Stimulated activated CD8-positive, alpha-beta memory T cell treated with anti-CD3 and anti-CD28 coated beads, Interleukin-4, amount 100 ng/mL, for 1 hour (primary cell): ENCODE measurements around the gene ENO3.

Experiments used
- DNase-seq, 2 donors: peaks; one replicate each; pipeline ENCODE4 v3.0.0-alpha.2; 2020; ENCODE audit warnings: low read depth in 2 of 2, low spot score in 1 of 2

ENO3 gene

DNA sequence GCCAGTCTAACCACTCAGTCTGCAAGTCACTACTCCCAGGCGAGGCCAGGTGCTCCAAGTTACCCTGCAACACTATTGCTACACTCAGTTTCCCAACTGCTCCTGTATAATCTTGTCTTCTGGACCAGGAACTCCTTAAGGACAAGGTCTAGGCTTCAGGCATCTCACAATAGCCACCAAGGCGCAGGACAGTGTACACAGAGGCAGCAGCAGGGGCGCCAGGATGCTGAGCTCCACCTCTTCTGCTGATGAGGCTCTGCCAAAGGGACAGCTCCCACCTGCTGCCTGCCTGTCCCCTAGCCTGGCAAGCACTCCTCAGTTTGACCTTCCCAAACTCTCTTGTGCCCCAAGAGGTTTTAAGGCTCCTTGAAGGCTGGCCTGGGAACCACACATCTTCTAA lies 14.5 kb upstream of the ENO3 start:
- no peak for DNase-seq

DNA sequence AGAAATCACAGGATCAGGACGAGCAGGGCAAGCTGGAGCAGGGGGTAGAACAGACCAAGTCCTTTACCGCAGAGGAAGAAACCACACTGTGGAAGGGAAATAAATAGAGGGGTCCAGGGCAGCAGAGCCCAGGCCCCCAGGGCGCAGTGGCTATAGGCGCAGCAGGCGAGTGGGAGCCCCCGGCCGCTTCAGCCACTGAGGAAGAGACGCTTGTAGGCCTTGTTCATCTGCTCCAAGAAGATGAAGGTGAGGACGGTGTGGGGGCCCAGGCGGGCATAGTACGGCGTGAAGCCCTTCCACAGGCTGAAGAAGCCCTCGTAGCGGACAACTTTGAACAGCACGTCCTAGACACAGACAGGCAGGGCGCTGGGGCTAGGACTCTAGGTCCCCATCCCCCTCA lies 13.4 kb upstream of the ENO3 start:
- no peak for DNase-seq

DNA sequence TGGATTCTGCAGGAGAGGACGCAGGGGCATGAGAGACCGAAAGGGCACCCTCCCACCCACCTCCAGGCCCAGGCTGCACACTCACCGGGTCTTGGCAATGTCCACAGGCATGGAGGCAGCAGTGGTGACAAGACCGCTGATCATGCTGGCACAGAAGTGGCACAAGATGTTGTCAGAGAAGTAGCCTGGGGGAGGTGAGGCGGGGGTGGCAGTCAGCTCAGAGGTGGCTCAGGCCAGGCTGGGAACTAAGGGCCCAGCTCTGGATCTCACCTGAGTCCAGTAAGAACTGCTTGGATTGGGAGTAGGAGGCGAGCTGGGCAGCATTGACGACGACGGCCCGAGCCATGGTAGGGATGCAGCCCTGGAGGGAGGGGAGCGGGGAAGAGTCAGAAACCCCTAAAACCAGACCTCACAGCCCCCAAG lies 12.8 kb upstream of the ENO3 start:
- no peak for DNase-seq

DNA sequence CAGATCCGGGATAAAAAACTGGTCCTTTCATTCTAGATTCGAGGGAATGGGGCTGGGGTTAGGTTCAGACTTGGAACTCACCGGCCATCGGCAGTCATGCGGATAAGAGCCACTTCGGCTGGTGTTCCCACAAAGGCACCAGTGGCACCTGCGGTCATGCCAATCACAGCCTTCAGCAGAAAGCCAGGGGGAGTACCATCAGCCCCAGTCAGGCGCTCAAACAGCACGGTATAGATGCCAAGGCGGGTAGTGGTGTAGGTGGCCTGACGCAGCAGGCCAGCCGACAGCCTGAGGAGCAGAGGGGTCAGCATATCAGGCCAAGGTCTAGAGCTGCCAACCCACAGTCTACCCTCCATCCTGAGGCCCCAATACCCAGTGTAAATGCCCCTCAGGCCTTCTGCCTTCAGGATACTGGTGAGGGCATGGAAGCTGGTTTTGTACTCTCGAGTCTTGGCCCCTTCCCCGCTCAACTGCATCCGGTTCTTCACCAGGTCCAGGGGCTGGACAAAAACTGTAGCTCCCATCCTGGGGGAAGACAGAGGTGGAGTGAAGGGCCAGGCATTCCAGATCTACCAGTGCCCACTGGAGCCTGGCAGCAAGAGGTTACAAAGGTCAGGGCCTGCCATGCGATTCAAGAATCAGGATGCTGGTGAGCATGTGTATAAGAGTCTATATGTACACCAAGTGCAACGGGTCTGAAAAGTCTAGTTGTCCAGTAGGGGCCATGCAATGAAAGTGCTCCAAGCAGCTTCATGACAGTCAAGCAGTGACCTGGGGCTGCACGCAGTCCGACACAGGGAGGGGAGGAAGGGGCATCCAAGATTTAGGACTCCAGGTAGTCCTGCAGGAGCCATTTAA lies 12.0 kb upstream of the ENO3 start:
- DNase-seq = no peak

DNA sequence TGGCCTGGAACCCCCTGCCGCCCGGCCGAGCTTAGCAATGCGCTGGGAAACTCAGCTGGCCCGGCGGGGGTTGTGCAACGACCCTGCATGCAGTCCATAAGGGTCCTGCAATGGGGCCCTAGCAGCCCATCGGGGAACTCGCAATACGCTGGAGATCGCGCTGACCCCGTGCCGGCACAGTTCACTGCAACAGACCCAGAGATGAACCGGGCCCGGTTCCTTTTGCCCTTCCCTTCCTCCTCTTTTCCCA lies 11.4 kb upstream of the ENO3 start:
- DNase-seq = no peak

DNA sequence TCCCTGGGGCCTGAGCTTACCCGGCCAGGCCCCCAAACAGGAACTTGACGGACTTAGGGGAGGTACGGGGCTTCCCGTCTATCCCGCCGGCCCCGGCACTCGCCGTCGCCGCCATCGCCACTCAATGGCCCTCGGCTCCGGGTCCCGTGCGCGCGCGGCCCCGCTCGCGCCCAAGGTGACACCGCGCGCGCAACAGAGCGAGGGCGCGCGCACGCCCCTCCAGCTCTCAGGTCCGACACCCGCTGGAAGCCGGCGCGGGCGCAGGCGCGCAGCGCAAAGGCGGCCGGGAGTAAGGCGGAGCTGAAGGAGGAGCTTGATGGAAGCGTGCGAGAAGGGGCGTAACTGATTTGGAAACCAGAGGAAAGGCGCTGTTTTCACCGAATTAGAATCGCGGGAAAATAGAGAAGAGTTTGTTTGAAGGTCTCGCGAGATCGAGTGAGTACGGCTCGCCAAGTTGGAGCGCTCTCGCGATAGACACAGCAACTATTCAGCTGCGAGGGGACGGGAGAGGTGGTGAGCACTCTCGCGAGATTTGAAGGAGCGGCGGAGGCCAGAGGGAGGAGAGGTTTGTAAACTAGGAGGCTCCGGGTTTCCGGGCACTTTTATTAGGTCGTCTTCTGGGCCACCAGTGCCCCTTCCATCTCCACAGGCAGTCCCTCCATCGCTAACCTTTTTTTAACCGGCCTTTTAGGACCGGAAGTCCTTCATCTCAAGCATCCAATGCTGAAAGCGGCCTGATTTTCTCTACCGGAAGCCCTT lies 10.9 kb upstream of the ENO3 start, which contains the start of the genes RNF167 and SLC25A11:
Gene RNF167, plus strand, starts transcription at position 473 of the 759 bp plus-strand sequence. CDS start 642 bp downstream, outside the sequence.
Gene SLC25A11, minus strand, starts transcription at position 251 of the 759 bp plus-strand sequence. Its CDS starts 136 bp downstream, at position 115.
- peak; percentile 84 to 90 for DNase-seq

DNA sequence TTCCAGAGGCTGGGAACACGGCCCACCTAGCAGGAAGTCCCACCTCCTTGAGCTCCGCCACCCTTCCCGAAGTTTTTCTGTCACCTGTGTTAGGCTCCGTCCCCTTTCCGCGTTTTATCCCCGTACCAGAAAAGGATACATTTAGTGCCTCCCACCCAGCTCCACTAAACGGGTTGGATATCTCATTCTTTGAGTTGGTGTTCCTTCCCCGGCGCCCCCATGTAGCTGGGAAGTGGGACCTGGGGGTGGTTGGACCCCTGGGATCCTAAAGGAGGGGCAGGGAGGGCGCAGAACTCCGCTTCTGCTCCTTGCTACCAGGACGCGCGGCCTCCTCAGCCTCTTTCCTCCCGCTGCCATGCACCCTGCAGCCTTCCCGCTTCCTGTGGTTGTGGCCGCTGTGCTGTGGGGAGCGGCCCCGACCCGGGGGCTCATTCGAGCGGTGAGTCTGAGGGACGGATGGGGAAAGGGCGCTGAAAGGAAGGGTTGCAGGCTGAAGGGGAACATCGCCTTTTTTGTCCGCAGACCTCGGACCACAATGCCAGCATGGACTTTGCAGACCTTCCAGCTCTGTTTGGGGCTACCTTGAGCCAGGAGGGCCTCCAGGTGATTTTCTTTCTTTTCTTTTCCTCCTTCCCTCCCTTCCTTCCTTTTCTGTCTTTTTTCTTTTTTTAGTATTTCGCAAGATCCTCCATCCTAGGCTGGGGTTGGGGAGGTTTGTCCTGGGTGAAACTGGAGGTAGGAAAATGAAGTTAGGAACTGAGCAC lies 10.2 kb upstream of the ENO3 start:
- DNase-seq = no peak

DNA sequence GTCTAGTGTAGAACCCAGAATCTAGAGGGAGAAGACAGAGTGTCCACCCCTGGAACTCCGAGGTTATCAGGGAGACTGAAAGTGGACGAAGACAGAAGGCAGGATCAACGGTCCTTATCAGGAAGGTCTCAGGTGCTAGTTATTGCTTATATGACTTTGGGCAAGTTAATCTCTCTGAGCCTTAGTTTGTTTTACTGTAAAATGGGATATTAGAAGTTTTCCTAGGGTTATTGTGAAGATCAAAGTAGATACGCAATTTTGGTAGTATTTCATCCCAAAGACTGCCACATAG lies 9.7 kb upstream of the ENO3 start:
- no peak for DNase-seq

DNA sequence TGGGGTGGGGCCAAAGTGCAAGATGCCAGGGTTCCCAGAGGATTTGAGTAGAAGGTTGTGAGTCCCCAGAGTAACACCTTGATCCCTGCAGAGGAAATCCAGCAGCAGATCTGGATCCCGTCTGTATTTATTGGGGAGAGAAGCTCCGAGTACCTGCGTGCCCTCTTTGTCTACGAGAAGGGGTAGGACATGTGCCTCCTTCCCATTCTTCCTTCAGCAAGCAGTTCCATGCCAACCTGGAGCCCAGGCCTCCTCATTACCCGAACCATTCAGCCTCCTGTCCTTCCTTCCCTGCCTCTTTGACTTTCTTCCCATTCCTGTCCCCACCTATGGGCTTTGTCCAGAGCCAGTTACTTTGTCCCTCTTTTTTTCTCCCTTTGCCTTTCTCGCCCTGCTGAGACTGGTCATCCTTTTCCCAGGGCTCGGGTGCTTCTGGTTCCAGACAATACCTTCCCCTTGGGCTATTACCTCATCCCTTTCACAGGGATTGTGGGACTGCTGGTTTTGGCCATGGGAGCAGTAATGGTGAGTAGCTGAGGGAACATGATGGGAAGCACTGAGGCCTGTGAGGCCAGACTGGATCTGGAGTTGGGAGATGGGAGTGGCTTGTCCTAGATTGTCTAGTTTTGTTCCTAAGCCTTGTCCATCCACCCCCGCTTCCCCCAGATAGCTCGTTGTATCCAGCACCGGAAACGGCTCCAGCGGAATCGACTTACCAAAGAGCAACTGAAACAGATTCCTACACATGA lies 8.0 kb upstream of the ENO3 start:
- no peak for DNase-seq

DNA sequence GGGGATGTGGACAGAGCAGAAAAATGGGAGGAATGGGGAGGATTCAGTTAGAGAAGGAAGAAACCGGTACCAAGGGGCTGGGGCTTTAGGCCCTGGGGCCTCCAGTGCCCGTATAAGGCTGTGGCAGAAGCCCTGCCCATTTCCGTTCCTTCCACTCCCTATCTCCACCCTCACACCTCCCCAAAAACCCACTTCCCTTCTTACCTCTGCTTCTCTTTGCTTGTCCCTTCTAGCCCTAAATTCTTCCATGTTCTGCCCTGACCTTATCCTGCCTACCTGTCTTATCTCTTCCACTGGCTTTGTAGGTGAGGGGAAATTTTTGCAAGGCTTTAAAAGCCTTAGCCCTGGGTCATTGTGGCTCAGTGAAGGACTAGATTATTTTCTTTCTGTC lies 6.8 kb upstream of the ENO3 start:
- no peak for DNase-seq

DNA sequence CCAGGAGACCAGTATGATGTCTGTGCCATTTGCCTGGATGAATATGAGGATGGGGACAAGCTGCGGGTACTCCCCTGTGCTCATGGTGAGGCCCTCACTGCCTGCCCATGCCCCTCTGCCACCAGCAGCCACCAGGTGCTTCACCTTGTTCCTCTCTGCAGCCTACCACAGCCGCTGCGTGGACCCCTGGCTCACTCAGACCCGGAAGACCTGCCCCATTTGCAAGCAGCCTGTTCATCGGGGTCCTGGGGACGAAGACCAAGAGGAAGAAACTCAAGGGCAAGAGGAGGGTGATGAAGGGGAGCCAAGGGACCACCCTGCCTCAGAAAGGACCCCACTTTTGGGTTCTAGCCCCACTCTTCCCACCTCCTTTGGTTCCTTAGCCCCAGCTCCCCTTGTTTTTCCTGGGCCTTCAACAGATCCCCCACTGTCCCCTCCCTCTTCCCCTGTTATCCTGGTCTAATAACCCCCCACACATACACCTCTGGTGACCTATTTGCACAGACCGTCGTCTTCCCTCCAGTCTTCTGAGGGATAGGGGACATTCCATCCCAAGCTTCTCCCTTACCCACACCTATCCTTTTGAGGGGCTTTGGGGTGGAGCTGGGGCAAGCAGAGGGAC lies 6.3 kb upstream of the ENO3 start:
- DNase-seq = no peak

DNA sequence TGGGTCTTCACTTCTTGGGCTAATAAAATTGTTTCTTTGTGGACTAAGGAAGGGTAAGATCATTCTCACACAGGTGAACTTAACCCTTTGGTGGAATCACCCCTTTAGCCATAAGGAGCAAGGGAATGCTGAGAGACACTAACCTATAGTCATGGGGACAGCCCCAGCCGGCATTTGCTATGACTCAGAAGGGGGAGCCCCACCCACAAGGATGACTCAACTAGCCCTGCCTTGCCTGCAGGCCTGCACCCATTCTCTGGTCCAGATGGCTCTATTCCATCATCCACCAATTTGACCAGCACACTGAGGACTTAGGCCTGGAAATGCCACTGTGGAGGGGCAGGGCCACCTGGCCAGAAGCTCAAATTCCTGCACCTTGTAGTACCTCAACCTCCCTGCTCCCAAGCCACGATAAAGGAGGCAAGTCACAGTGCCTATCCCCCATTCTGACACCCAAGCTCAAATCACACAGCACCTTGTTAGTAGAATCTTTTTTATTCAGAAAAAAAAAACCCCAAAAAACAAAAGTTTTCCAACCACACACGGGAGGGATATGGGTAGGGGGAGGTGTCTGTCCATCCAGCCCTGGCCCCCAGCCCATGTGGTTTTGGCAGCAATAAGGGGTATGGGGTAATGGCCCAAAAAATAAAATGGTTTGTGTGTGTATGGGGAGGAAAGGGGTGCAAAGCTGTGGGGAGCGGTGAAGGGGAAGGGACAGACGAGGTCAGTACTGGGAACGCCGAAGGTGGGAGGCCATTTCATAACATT lies 5.6 kb upstream of the ENO3 start:
- DNase-seq = peak; percentile 61 to 64

DNA sequence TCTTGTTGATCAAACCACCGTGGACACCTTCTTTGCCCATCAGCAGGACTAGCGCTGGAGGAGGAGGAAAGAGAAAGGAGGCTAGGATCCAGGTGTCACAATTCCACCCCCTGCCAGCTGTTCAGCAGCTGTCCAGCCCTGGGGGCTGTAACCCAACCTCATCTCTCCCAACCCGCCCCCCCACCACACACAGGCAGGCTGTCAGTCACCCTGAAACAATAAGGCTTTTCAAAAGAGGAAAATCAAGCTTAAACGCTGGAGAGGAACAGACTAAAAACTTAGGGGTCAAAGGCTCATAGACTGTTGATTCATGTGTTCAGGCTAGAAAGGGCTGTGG lies 5.0 kb upstream of the ENO3 start:
- DNase-seq = no peak

DNA sequence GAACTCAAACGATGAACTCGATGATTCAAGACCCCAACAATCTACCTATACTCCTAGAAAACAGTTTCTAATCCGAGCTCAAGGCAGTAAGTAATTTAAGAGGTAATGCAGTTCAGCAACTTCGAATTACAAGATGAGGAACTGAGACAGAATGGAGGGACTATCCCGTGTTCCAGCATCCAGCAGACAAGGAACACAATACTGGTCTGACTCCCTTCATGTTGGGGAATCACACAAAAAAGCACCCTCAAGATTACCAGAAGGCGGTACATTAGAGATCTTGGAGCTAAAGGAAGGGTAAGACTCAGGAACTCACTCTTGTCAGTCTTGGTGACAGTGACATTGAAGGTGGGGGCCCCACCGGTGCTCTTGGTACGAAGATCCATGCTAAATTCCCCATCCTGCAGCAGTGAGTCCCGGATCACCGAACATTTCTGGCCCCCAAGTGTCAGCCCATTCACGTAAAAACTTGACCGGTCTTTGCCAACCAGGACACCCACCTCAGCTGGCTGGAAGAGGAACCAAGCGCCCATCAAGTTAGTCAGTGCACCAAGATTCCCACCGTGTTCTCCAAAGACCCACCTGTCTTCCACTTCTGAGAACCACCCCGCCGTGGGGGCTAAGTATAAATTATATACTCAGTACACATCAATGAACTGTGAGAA lies 4.5 kb upstream of the ENO3 start:
- no peak for DNase-seq

DNA sequence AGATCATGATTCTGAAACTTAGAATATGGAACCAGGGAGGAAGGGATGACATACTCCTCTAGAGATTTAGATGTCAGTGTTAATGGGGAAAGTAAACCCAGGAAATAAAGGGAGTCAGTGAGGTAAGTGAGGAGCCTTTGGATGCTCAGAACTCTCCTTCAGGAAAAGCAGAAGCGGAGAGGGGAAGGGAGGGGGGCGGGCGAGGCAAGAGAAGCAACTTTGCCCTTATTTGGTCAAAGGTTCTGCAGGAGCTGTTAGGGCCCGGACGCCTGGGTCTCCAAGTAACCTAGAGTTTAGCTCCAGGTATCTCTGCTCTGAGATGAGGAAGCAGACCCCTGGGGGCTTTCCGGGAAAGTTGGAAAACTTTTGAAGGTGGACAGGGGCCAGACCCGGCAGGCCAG lies 3.9 kb upstream of the ENO3 start:
- DNase-seq = no peak

DNA sequence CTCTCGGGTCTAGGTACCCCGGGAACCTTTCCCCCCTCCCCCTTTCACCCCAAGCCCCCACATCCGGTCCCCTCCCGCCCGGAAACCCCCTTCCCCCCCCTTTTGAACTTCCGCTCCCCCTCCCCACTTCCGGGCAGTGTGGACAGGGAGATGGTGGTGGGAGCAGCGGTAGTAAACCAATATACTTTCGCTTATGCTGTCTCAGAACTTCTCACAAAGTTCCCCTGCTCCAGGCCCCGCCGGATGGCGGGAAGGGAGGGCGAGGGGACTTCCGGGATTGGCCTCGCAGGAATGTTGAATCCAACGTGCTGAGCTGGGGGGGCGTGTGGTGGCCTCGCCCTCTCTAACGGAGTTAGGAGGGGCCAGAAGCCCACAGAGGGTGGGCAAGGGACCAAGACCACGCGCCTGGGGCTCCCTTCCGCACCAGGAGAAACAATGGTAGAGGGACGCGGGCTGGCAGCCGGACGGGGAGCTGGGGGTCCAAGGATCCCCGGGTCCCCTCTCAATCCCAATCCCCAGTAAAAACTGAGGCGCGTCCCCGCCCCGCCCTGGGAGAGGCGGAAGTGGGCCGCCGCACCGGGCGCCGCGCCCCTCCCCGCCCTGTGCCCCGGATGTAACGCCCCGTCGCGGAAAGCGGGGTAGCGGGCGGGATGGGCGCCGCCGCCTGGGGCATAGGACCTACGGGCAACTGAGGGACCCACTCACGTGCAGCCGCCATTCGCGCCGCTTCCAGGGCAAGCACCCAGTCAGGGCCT lies 3.3 kb upstream of the ENO3 start:
- no peak for DNase-seq

DNA sequence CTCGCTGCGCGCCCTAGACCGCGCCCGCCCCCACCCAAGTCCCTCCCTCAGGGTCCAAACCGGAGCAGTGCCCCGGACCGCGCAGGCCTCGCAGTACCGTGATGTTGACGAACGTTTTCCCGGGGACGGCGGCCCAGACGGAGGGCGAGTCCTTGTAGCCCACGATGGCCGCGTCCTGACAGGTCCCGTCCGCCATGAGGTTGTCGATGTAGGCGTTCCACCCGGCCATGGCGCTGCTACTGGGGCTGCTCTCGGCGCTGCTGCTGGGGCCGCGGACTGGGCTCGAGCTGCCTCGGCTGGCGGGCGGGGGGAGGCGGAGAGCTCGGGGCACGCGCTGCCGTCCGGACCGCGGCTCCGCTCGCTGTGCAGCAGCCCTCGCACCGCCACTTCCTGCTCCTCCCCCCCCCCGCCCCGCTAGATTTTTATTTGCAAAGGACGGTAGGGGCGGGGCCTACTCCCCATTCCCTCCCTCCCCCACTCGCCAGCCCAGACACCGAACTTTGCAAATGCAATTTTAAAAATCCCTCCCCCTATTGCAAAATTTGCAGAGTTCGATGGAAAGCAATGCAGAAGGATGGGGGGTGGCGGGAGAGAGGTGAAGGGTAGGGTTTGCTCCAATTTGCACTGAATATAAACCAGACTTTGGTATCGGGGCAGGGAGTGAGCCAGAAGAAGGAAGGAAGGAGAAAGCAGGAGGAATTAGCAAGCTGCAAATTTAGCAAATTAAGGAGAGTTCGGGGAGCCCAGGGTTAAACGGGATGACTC lies 2.6 kb upstream of the ENO3 start, which contains the start of gene PFN1:
Gene PFN1, minus strand, starts transcription at position 365 of the 765 bp plus-strand sequence. Its CDS starts 136 bp downstream, at position 229.
- DNase-seq = peak; percentile 75 to 82

DNA sequence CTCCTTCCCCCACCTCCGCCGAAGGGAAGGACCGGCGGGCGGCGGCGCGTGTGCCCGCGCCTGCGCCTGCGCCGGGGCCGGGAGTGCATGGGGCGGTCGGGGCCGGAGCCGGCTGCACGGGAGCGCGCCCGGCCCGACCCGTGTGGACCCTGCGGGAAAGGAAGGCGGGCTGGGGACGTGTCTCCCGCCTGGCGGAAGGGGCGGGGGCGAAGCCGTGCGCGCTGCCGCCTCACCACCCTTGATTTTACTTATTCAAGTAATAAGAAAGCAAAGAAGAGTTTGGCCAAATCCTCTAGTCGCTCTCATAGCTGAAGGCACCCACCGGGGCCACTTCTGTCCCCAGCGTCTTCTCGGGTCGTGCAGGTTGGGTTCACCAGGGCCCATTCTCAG lies 2.0 kb upstream of the ENO3 start:
- no peak for DNase-seq
